Measurements from ENCODE around the gene NR3C2.
A peak's percentile ranks its signal among the peaks of the same experiment; 100 is the strongest.

NR3C2 gene

GRCh38 chr4:148420397-148420796 is 21.8 kb downstream of the NR3C2 start:
- ATAC-seq (replicated peaks), result no peak
- no peak overlapping the region for H3K4me3 Mint-ChIP-seq

GRCh38 chr4:148415500-148415899 is 26.7 kb downstream of the NR3C2 start:
- peaks cover 2 to 4% of the 10 kb centered on the region in 2 donors for H3K4me1 Mint-ChIP-seq

More at GRCh38 chr4:148420397-148420796, 21.8 kb downstream of the NR3C2 start:
- H3K36me3 Mint-ChIP-seq, result no peaks in the 10 kb centered on the region
- H3K27me3 Mint-ChIP-seq, result no peaks in the 10 kb centered on the region
- no peak for DNase-seq
- peaks cover 15 to 24% of the 10 kb centered on the region in 2 donors for H3K4me1 Mint-ChIP-seq
- no peaks in the 10 kb centered on the region for H3K9me3 Mint-ChIP-seq
- no peak overlapping the region for H3K27ac Mint-ChIP-seq

GRCh38 chr4:148412460-148412994 is 29.7 kb downstream of the NR3C2 start:
- Mint-ChIP-seq H3K9me3 (no peaks in the 10 kb centered on the region), H3K27me3 (no peaks in the 10 kb centered on the region), H3K36me3 (no peaks in the 10 kb centered on the region), H3K27ac (no peak overlapping the region), H3K4me3 (no peak overlapping the region), H3K4me1 (peaks cover 2 to 4% of the 10 kb centered on the region in 2 donors)
- DNase-seq, result no peak
- no peak for ATAC-seq (replicated peaks)

More at GRCh38 chr4:148415500-148415899, 26.7 kb downstream of the NR3C2 start:
- no peak overlapping the region for H3K4me3 Mint-ChIP-seq
- H3K36me3 Mint-ChIP-seq, result no peaks in the 10 kb centered on the region
- DNase-seq, result no peak
- H3K27ac Mint-ChIP-seq, result no peak overlapping the region
- H3K9me3 Mint-ChIP-seq, result no peaks in the 10 kb centered on the region
- ATAC-seq (replicated peaks), result no peak
- no peaks in the 10 kb centered on the region for H3K27me3 Mint-ChIP-seq

- H3K27ac Mint-ChIP-seq, result no peak overlapping the region
Observed at GRCh38 chr4:148405161-148405893, 36.9 kb downstream of the NR3C2 start.

GRCh38 chr4:148398988-148399387 is 43.2 kb downstream of the NR3C2 start:
- no peaks in the 10 kb centered on the region for H3K4me1 Mint-ChIP-seq
- no peak overlapping the region for H3K27ac Mint-ChIP-seq

More at GRCh38 chr4:148405161-148405893, 36.9 kb downstream of the NR3C2 start:
- DNase-seq (no peak), ATAC-seq (replicated peaks) (no peak)
- Mint-ChIP-seq H3K27me3 (no peaks in the 10 kb centered on the region), H3K4me3 (no peak overlapping the region), H3K4me1 (peaks cover 0 to 2% of the 10 kb centered on the region in 2 donors), H3K9me3 (no peaks in the 10 kb centered on the region), H3K36me3 (no peaks in the 10 kb centered on the region)

GRCh38 chr4:148397771-148398170 is 44.4 kb downstream of the NR3C2 start:
- DNase-seq (no peak), ATAC-seq (replicated peaks) (no peak)
- no peaks in the 10 kb centered on the region for H3K36me3 Mint-ChIP-seq
- H3K9me3 Mint-ChIP-seq, result no peaks in the 10 kb centered on the region
- no peaks in the 10 kb centered on the region for H3K27me3 Mint-ChIP-seq
- no peak overlapping the region for H3K27ac Mint-ChIP-seq
- no peak overlapping the region for H3K4me3 Mint-ChIP-seq
- peaks cover 0 to 2% of the 10 kb centered on the region in 2 donors for H3K4me1 Mint-ChIP-seq

More at GRCh38 chr4:148398988-148399387, 43.2 kb downstream of the NR3C2 start:
- no peaks in the 10 kb centered on the region for H3K27me3 Mint-ChIP-seq
- H3K4me3 Mint-ChIP-seq, result no peak overlapping the region
- no peaks in the 10 kb centered on the region for H3K36me3 Mint-ChIP-seq
- no peaks in the 10 kb centered on the region for H3K9me3 Mint-ChIP-seq
- ATAC-seq (replicated peaks), result no peak
- no peak for DNase-seq

GRCh38 chr4:148396986-148397673 is 45.1 kb downstream of the NR3C2 start:
- Mint-ChIP-seq H3K4me3 (no peak overlapping the region), H3K4me1 (peaks cover 0 to 3% of the 10 kb centered on the region in 2 donors), H3K27me3 (no peaks in the 10 kb centered on the region), H3K27ac (no peak overlapping the region), H3K9me3 (no peaks in the 10 kb centered on the region), H3K36me3 (no peaks in the 10 kb centered on the region)
- DNase-seq (no peak), ATAC-seq (replicated peaks) (no peak)

GRCh38 chr4:148395771-148396170 is 46.4 kb downstream of the NR3C2 start:
- Mint-ChIP-seq H3K4me3 (no peak overlapping the region), H3K27me3 (no peaks in the 10 kb centered on the region), H3K4me1 (peaks cover 0 to 3% of the 10 kb centered on the region in 2 donors), H3K36me3 (no peaks in the 10 kb centered on the region), H3K9me3 (no peaks in the 10 kb centered on the region), H3K27ac (no peak overlapping the region)
- DNase-seq, result no peak
- no peak for ATAC-seq (replicated peaks)

- Mint-ChIP-seq H3K27me3 (no peaks in the 10 kb centered on the region), H3K27ac (no peak overlapping the region), H3K36me3 (no peaks in the 10 kb centered on the region), H3K4me1 (peaks cover 0 to 5% of the 10 kb centered on the region in 2 donors), H3K4me3 (no peak overlapping the region), H3K9me3 (no peaks in the 10 kb centered on the region)
- DNase-seq, result no peak
- no peak for ATAC-seq (replicated peaks)
Observed at GRCh38 chr4:148391056-148391455, 51.2 kb downstream of the NR3C2 start.

- H3K9me3 Mint-ChIP-seq, result no peaks in the 10 kb centered on the region
- H3K27ac Mint-ChIP-seq, result no peak overlapping the region
- no peak overlapping the region for H3K4me3 Mint-ChIP-seq
Observed at GRCh38 chr4:148390311-148390710, 51.9 kb downstream of the NR3C2 start.

GRCh38 chr4:148380291-148380690 is 61.9 kb downstream of the NR3C2 start:
- Mint-ChIP-seq H3K9me3 (peaks cover 8 to 9% of the 10 kb centered on the region in 2 donors), H3K4me1 (peaks cover 2 to 23% of the 10 kb centered on the region in 2 donors), H3K27me3 (no peaks in the 10 kb centered on the region), H3K36me3 (peaks cover 4 to 8% of the 10 kb centered on the region in 2 donors), H3K4me3 (no peak overlapping the region), H3K27ac (no peak overlapping the region)
- DNase-seq, result no peak
- ATAC-seq (replicated peaks), result no peak

More at GRCh38 chr4:148390311-148390710, 51.9 kb downstream of the NR3C2 start:
- ATAC-seq (replicated peaks) (no peak), DNase-seq (no peak)
- H3K36me3 Mint-ChIP-seq, result no peaks in the 10 kb centered on the region
- no peaks in the 10 kb centered on the region for H3K27me3 Mint-ChIP-seq
- peaks cover 0 to 9% of the 10 kb centered on the region in 2 donors for H3K4me1 Mint-ChIP-seq

- DNase-seq, result no peak
- peak overlapping the region; percentile 73 to 75 for H3K4me3 Mint-ChIP-seq
- peaks cover 0 to 3% of the 10 kb centered on the region in 2 donors for H3K36me3 Mint-ChIP-seq
- peaks cover 3 to 18% of the 10 kb centered on the region in 2 donors for H3K4me1 Mint-ChIP-seq
- H3K27ac Mint-ChIP-seq, result peak overlapping the region; percentile 93
- peaks cover 3 to 4% of the 10 kb centered on the region in 2 donors for H3K9me3 Mint-ChIP-seq
- H3K27me3 Mint-ChIP-seq, result no peaks in the 10 kb centered on the region
- no peak for ATAC-seq (replicated peaks)
Observed at GRCh38 chr4:148376151-148376550, 66.1 kb downstream of the NR3C2 start.

GRCh38 chr4:148375584-148375983 is 66.6 kb downstream of the NR3C2 start:
- DNase-seq (no peak), ATAC-seq (replicated peaks) (peak in 1 of 2 donors; percentile 14)
- H3K27me3 Mint-ChIP-seq, result no peaks in the 10 kb centered on the region
- H3K4me3 Mint-ChIP-seq, result peak overlapping the region; percentile 50 to 51
- peaks cover 3 to 18% of the 10 kb centered on the region in 2 donors for H3K4me1 Mint-ChIP-seq
- H3K9me3 Mint-ChIP-seq, result peaks cover 3 to 4% of the 10 kb centered on the region in 2 donors
- H3K36me3 Mint-ChIP-seq, result peaks cover 0 to 3% of the 10 kb centered on the region in 2 donors
- no peak overlapping the region for H3K27ac Mint-ChIP-seq

GRCh38 chr4:148373093-148373492 is 69.1 kb downstream of the NR3C2 start:
- Mint-ChIP-seq H3K36me3 (no peaks in the 10 kb centered on the region), H3K4me1 (peaks cover 6 to 27% of the 10 kb centered on the region in 2 donors), H3K27ac (no peak overlapping the region), H3K27me3 (no peaks in the 10 kb centered on the region), H3K9me3 (peaks cover 0 to 3% of the 10 kb centered on the region in 2 donors), H3K4me3 (no peak overlapping the region)
- DNase-seq (no peak), ATAC-seq (replicated peaks) (no peak)
